NCI-H187 treated with DMSO at 0.1 percent for 48 hours (cell line): Measurements from ENCODE around the gene NUDT22.

Experiments
- DNase-seq: peaks from one replicate; lab custom pipeline; 2025; lab: John Stamatoyannopoulos, UW

Gene NUDT22

GRCh38 chr11:64269540-64270220 is 43.6 kb downstream of the NUDT22 start:
- DNase-seq: peak; percentile 97

DNA sequence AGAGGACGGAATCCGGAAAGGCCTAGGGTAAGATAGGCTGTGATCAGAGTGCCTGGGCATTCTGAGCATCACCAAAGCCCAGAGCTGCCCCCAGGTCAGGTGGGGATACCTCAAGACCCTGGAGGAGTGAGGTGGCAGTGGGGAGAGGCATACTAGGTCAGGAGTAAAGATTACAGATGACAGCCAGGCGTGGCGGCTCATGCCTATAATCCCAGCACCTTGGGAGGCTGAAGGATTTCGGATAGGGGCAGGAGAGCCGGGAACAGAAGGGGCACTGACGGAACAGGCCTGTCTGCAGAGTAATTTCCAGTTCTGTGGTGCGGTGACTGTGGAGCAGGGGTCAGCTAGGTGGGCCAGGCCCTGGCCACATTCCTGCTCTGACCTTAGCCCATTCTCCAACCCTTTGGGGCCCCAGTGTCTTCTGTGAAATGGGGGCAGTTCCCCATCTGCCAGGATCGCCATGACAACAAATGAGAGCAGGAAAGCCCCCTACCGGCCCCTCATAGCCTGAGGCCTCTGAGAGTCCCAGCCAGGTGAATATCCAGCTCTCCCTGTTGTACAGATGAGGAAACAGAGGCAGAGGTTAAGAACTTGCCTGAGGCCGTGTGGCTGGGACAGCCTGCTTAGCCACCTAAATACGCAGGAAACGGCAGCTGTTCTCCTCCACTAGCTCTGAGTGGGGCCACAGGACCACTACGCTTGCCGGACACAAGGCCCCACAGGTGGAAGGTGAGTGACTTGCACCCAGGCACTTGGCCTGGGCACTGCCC is 49.1 kb downstream of the NUDT22 start:
- DNase-seq: no peak

GRCh38 chr11:64275841-64276240 is 49.8 kb downstream of the NUDT22 start:
- DNase-seq: no peak

DNA sequence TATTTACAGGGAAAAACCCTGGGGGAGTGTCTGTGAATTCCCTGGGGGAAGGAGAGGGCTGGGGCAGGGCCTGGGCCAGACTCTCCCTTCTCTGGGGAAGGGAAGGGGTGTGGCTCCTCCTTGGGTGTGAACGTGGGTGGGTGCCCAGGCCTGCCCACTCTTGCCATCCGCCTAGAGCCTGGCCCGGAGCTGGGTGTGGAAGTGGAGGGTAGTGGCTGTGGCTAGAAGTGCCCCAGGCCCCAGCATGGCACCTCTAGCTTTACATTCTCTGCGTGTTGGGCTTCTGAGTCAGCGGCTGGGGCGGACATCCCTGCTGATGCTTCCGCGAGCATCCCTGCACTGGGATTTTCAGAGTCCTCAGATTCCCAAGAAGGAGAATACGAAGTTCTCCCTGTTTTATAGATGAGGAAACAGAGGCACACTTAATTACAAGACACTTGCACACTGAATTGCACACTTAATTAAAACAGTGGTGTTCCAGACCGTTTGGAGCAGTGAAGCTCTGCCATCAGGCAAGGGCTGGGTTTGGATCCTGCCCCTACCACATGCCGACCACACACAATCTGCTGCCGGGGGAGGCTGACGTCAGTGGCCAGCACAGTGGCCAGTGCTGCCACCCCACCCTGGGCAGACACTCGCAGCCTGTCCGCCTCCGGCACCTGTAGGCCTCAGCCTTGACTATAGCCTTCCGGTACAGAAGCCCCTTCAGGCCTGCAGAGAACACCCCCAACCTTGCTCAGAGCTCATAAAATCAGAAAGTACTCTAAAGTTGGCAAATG is 50.8 kb downstream of the NUDT22 start:
- no peak for DNase-seq

GRCh38 chr11:64278576-64279190 is 52.6 kb downstream of the NUDT22 start:
- no peak for DNase-seq
